Kidney (tissue), 14 donors: Measurements from ENCODE around the gene TAF1A. TPM values are rescaled to one million over a fixed set of nuclear protein-coding genes. Genes with fewer than 3 reads are reported as not detected.

Source experiments
- DNase-seq, 5 donors: peaks; one replicate each; pipeline ENCODE4 v3.0.0-alpha.2; 2013 to 2020
- FAIRE-seq: peaks from 2 replicates; lab custom pipeline; 2012; peaks lifted over from hg19 to GRCh38; lab: Jason Lieb, UNC
- H3K27ac ChIP-seq, 2 donors: one replicate each; pipeline ENCODE4 v1.7.0; 2013; ENCODE audit warnings: low read depth in 2 of 2, low read length in 2 of 2, inconsistent platforms in 1 of 2
- H3K27me3 ChIP-seq: one replicate; pipeline ENCODE4 v1.7.1; 2013; ENCODE audit warnings: low read length, inconsistent platforms; ENCODE audit not compliant: control insufficient read depth, insufficient read depth
- H3K36me3 ChIP-seq, 3 donors: one replicate each; pipeline versions ENCODE4 v1.7.0 to v1.7.1; 2013; ENCODE audit warnings: low read length in 3 of 3, control low read depth in 1 of 3, inconsistent platforms in 1 of 3; ENCODE audit not compliant: insufficient read depth in 3 of 3, control insufficient read depth in 2 of 3
- H3K4me1 ChIP-seq, 3 donors: one replicate each; pipeline versions ENCODE4 v1.7.0 to v1.7.1; 2013; ENCODE audit warnings: low read length in 3 of 3, inconsistent platforms in 1 of 3, low read depth in 1 of 3; ENCODE audit not compliant: control insufficient read depth in 2 of 3, insufficient read depth in 2 of 3
- H3K4me3 ChIP-seq, 3 donors: one replicate each; pipeline versions ENCODE4 v1.7.0 to v1.8.1; 2013; ENCODE audit warnings: low read length in 3 of 3, control low read depth in 1 of 3, inconsistent platforms in 1 of 3
- H3K9ac ChIP-seq, 3 donors: one replicate each; pipeline versions ENCODE4 v1.7.0 to v1.7.1; 2013; ENCODE audit warnings: low read length in 3 of 3, control low read depth in 1 of 3, inconsistent platforms in 1 of 3
- H3K9me3 ChIP-seq, 3 donors: one replicate each; pipeline versions ENCODE4 v1.7.0 to v1.7.1; 2013; ENCODE audit warnings: low read length in 3 of 3, control low read depth in 1 of 3, inconsistent platforms in 1 of 3; ENCODE audit not compliant: control insufficient read depth in 2 of 3, insufficient read depth in 1 of 3
- CTCF ChIP-seq: IDR thresholded peaks from 3 replicates; pipeline ENCODE4 v1.5.1; 2012; ENCODE audit warnings: mild to moderate bottlenecking, moderate library complexity, borderline replicate concordance; ENCODE audit not compliant: insufficient read depth; ENCODE audit errors: extremely low read depth
- intact Hi-C: fragments of 100-400 bp; cut with DNase I; formaldehyde crosslinking; loops from one replicate; pipeline ENCODE4 v1.11.1; 2022
- polyA plus RNA-seq: library from polyadenylated mRNA; stranded (reverse); fragments of 350-450 nt; fragmentation: Illumina TruSeq; extraction: RNeasy Lipid Tissue Mini Kit (QIAGEN cat#74804); gene quantifications from one replicate; pipeline ENCODE4 v1.2.3, GENCODE V29; 2014; ENCODE audit warnings: low read depth, low replicate concordance; ENCODE audit not compliant: insufficient read depth
- total RNA-seq: library from RNA; stranded (reverse); fragmentation: NEBNext Ultra II Directional; extraction: Animal tissue kit (Norgen Biotek cat#: 25700); gene quantifications from one replicate; pipeline ENCODE4 v1.2.1, GENCODE V29; 2021
- donor health status: control.
- donor health status: control.
- donor health status: control.
- donor health status: control.
- donor health status: control.
- donor health status: DM: yes; HTN: yes; CAD: no.
- donor health status: Normal renal cell carcinoma (clear cell type).

TAF1A gene
- total and polyA plus RNA-seq, 2 donors from 2014 or later: 1.9 to 8.2 TPM

- TF ChIP-seq CTCF: no peak
Measured at GRCh38 chr1:222583079-222583478, 6.7 kb downstream of the TAF1A start.

GRCh38 chr1:222582099-222582774 lies 7.5 kb downstream of the TAF1A start:
- Histone ChIP-seq H3K9ac (no peak overlapping the region), H3K4me1 (no peaks in the 10 kb centered on the region), H3K4me3 (no peak overlapping the region), H3K27me3 (no peaks in the 10 kb centered on the region), H3K9me3 (no peaks in the 10 kb centered on the region), H3K27ac (no peak overlapping the region), H3K36me3 (peaks cover 0 to 7% (median 0%) of the 10 kb centered on the region in 3 donors)
- no peak for TF ChIP-seq CTCF
- FAIRE-seq (no peak), DNase-seq (no peak)
- intact Hi-C loops: no loop called here

More at GRCh38 chr1:222583079-222583478, 6.7 kb downstream of the TAF1A start:
- Histone ChIP-seq H3K27me3 (no peaks in the 10 kb centered on the region), H3K27ac (no peak overlapping the region), H3K9ac (no peak overlapping the region), H3K4me3 (no peak overlapping the region), H3K4me1 (no peaks in the 10 kb centered on the region), H3K36me3 (peaks cover 0 to 7% (median 0%) of the 10 kb centered on the region in 3 donors), H3K9me3 (no peaks in the 10 kb centered on the region)
- FAIRE-seq (no peak), DNase-seq (no peak)
- intact Hi-C loops: no loop called here

- H3K9ac ChIP-seq: no peak overlapping the region
- intact Hi-C loops: no loop called here
- DNase-seq (no peak), FAIRE-seq (no peak)
- H3K4me1 ChIP-seq: no peaks in the 10 kb centered on the region
- no peaks in the 10 kb centered on the region for H3K27me3 ChIP-seq
- H3K27ac ChIP-seq: no peak overlapping the region
- H3K9me3 ChIP-seq: no peaks in the 10 kb centered on the region
- TF ChIP-seq CTCF: no peak
- no peak overlapping the region for H3K4me3 ChIP-seq
- H3K36me3 ChIP-seq: peaks cover 0 to 7% (median 0%) of the 10 kb centered on the region in 3 donors
Measured at GRCh38 chr1:222579316-222579715, 10.4 kb downstream of the TAF1A start.

GRCh38 chr1:222570837-222571236 lies 18.9 kb downstream of the TAF1A start:
- no peak overlapping the region for H3K4me3 ChIP-seq
- no peaks in the 10 kb centered on the region for H3K27me3 ChIP-seq
- H3K9ac ChIP-seq: no peak overlapping the region
- H3K36me3 ChIP-seq: peaks cover 0 to 2% (median 0%) of the 10 kb centered on the region in 3 donors
- H3K4me1 ChIP-seq: no peaks in the 10 kb centered on the region
- no peak for FAIRE-seq
- TF ChIP-seq CTCF: no peak
- no peak overlapping the region for H3K27ac ChIP-seq
- H3K9me3 ChIP-seq: no peaks in the 10 kb centered on the region
- intact Hi-C loops: no loop called here
- DNase-seq: no peak
